Tibial nerve (tissue), 4 donors: Measurements from ENCODE around the gene SORCS2. TPM values are rescaled to one million over a fixed set of nuclear protein-coding genes. Genes with fewer than 3 reads are reported as not detected.

Experiments
- DNase-seq, 2 donors: peaks; one replicate each; pipeline ENCODE4 v3.0.0-alpha.2; 2019; ENCODE audit warnings: low spot score in 2 of 2
- H3K27ac ChIP-seq, 4 donors: fragments of 200-600 bp; sonication (generic) in 3 of 4; one replicate each; pipeline ENCODE4 v1.5.1; 2017 to 2019; ENCODE audit warnings: mild to moderate bottlenecking in 1 of 4
- H3K27me3 ChIP-seq, 2 donors: fragments of 200-600 bp; sonication (generic) in 1 of 2; one replicate each; pipeline versions ENCODE4 v1.5.1 to v1.6.0; 2017 to 2019
- H3K36me3 ChIP-seq, 3 donors: fragments of 200-600 bp; sonication (generic); one replicate each; pipeline ENCODE4 v1.5.1; 2018 to 2019
- H3K4me1 ChIP-seq, 4 donors: fragments of 200-600 bp; sonication (generic) in 3 of 4; one replicate each; pipeline ENCODE4 v1.5.1; 2017 to 2019
- H3K4me3 ChIP-seq, 4 donors: fragments of 200-600 bp; sonication (generic) in 3 of 4; one replicate each; pipeline ENCODE4 v1.5.1; 2017 to 2019; ENCODE audit warnings: mild to moderate bottlenecking in 1 of 4, moderate library complexity in 1 of 4
- H3K9me3 ChIP-seq, 4 donors: fragments of 200-600 bp; sonication (generic) in 3 of 4; one replicate each; pipeline ENCODE4 v1.5.1; 2017 to 2019
- EP300 ChIP-seq, 2 donors: sonication (generic); formaldehyde crosslinking; IDR thresholded peaks; one replicate each; pipeline ENCODE4 v1.6.1; 2017; ENCODE audit warnings: antibody characterized with exemption in 2 of 2, mild to moderate bottlenecking in 1 of 2
- POLR2A ChIP-seq, 2 donors: fragments of 450-650 bp; IDR thresholded peaks; one replicate each; pipeline ENCODE4 v1.6.1; 2017; ENCODE audit warnings: antibody characterized with exemption in 2 of 2, mild to moderate bottlenecking in 2 of 2, moderate library complexity in 2 of 2
- WGBS, 2 donors: methylation state at CpG; one replicate each; pipeline ENCODE4 v1.1.5; 2018; 5-methylcytosine and 5-hydroxymethylcytosine counted together
- total RNA-seq, 4 donors: library from RNA; depleted of rRNA; stranded (reverse); fragments of >200 nt; gene quantifications; one replicate each; pipeline ENCODE4 v1.1.0, GENCODE V29; 2016
- TF ChIP-seq, protein P1 (sequence below), 5 experiments: fragments of 200-600 bp in 3 of 5; fragments of 450-650 bp in 2 of 5; sonication (generic) in 3 of 5; IDR thresholded peaks; one replicate each; pipeline ENCODE4 v1.5.1; 2016 to 2019; ENCODE audit warnings: antibody characterized with exemption in 5 of 5, mild to moderate bottlenecking in 3 of 5, moderate library complexity in 2 of 5

Gene SORCS2
- total RNA-seq, 4 donors from 2014 or later, result 15.6 to 48.9 (median 38.3) TPM

- peaks cover 0 to 8% (median 0%) of the 10 kb centered on the region in 4 donors for H3K9me3 ChIP-seq
- no peaks in the 10 kb centered on the region for H3K36me3 ChIP-seq
- no peak overlapping the region for H3K27ac ChIP-seq
- peaks cover 0 to 10% (median 0%) of the 10 kb centered on the region in 4 donors for H3K4me1 ChIP-seq
- no peak for DNase-seq
- H3K27me3 ChIP-seq, result no peaks in the 10 kb centered on the region
- H3K4me3 ChIP-seq, result no peak overlapping the region
- TF ChIP-seq, protein P1, sequence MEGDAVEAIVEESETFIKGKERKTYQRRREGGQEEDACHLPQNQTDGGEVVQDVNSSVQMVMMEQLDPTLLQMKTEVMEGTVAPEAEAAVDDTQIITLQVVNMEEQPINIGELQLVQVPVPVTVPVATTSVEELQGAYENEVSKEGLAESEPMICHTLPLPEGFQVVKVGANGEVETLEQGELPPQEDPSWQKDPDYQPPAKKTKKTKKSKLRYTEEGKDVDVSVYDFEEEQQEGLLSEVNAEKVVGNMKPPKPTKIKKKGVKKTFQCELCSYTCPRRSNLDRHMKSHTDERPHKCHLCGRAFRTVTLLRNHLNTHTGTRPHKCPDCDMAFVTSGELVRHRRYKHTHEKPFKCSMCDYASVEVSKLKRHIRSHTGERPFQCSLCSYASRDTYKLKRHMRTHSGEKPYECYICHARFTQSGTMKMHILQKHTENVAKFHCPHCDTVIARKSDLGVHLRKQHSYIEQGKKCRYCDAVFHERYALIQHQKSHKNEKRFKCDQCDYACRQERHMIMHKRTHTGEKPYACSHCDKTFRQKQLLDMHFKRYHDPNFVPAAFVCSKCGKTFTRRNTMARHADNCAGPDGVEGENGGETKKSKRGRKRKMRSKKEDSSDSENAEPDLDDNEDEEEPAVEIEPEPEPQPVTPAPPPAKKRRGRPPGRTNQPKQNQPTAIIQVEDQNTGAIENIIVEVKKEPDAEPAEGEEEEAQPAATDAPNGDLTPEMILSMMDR (IDR thresholded peaks at IDR 0.05), result no peak
- TF ChIP-seq EP300 (IDR thresholded peaks at IDR 0.05) (no peak), POLR2A (IDR thresholded peaks at IDR 0.05) (no peak)
- 90% methylated on average over 10 to 14 of the region's 14 CpGs for WGBS, 2 donors
Measured at GRCh38 chr4:7420661-7421040, 228.3 kb downstream of the SORCS2 start.

GRCh38 chr4:7421356-7422150 is 229.2 kb downstream of the SORCS2 start:
- Histone ChIP-seq H3K9me3 (peaks cover 0 to 8% (median 0%) of the 10 kb centered on the region in 4 donors), H3K36me3 (no peaks in the 10 kb centered on the region), H3K4me3 (no peak overlapping the region), H3K27me3 (no peaks in the 10 kb centered on the region), H3K4me1 (peaks cover 0 to 10% (median 0%) of the 10 kb centered on the region in 4 donors), H3K27ac (no peak overlapping the region)
- WGBS, 2 donors, result 82 to 86% methylated on average over 24 of the region's 24 CpGs
- TF ChIP-seq, protein P1 (IDR thresholded peaks at IDR 0.05), result no peak
- TF ChIP-seq POLR2A (IDR thresholded peaks at IDR 0.05) (no peak), EP300 (IDR thresholded peaks at IDR 0.05) (no peak)
- DNase-seq, result no peak

DNA sequence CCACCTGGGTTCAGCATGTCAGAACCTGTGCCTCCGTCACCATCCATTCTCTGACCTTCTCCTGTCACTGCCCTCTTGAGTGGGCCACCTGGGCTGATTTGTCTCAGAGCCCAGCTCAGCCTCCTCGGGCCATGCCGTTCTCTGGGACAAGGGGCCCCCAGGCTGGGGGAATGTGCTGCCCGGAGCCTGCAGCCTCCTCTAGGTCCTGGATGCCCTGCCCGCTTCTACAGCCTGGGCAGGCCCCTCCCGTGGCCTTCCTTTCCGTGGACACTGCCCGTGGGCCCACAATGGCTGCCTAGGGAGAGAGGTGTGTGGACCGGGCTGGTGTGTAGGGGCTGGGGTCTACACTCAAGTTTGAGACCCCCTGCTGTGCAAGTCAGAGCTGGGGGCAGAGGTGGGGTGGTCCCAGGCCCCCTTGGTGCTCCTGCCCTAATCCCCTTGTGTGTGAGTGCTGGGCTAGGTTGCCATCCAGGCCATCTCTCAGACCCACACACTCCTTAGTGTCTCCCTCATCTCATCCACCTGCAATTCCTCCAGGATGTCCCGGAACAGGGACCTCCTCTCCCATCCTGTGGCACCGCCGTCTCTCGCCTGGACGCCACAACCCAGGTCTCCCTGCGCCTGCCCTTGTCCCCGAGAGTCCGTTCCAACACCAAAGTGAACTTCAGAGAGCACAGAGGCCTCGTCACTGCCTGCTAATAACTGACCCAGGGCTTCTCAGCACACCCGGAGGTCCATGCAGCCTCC is 230.0 kb downstream of the SORCS2 start:
- Histone ChIP-seq H3K9me3 (peaks cover 0 to 8% (median 0%) of the 10 kb centered on the region in 4 donors), H3K4me1 (peaks cover 0 to 17% (median 0%) of the 10 kb centered on the region in 4 donors), H3K27ac (no peak overlapping the region), H3K36me3 (no peaks in the 10 kb centered on the region), H3K27me3 (no peaks in the 10 kb centered on the region), H3K4me3 (no peak overlapping the region)
- 86% methylated on average over 19 of the region's 19 CpGs for WGBS, 2 donors
- TF ChIP-seq, protein P1 (IDR thresholded peaks at IDR 0.05), result no peak
- TF ChIP-seq POLR2A (IDR thresholded peaks at IDR 0.05), result no peak
- TF ChIP-seq EP300 (IDR thresholded peaks at IDR 0.05), result no peak
- DNase-seq, result no peak

GRCh38 chr4:7422898-7423180 is 230.5 kb downstream of the SORCS2 start:
- Histone ChIP-seq H3K9me3 (peaks cover 0 to 8% (median 0%) of the 10 kb centered on the region in 4 donors), H3K27ac (no peak overlapping the region), H3K4me3 (no peak overlapping the region), H3K36me3 (no peaks in the 10 kb centered on the region), H3K27me3 (no peaks in the 10 kb centered on the region), H3K4me1 (peaks cover 0 to 17% (median 0%) of the 10 kb centered on the region in 4 donors)
- WGBS, 2 donors, result 93% methylated on average over 9 of the region's 9 CpGs
- TF ChIP-seq EP300 (IDR thresholded peaks at IDR 0.05) (no peak), POLR2A (IDR thresholded peaks at IDR 0.05) (no peak)
- TF ChIP-seq, protein P1 (IDR thresholded peaks at IDR 0.05), result no peak
- DNase-seq, result no peak

DNA sequence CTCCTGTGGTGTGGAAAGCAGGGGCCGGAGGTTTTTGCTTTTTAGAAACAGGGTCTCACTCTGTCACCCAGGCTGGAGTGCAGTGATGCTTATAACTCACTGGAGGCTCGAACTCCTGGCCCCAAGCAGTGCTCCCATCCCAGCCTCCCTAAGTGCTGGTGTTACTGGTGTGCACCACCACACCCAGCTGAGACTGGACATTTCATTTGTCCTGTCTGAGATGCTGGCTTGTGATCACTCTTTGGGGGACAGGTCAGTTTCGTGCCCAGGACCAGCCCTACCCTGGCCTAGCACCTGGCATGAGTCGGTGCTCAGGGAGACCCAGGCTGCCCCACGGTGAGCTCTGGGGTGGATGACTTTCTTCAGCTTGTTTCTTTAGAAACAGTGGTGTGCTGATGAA is 231.1 kb downstream of the SORCS2 start:
- Histone ChIP-seq H3K4me1 (peaks cover 0 to 21% (median 0%) of the 10 kb centered on the region in 4 donors), H3K9me3 (peaks cover 0 to 4% (median 0%) of the 10 kb centered on the region in 4 donors), H3K4me3 (no peak overlapping the region), H3K27me3 (no peaks in the 10 kb centered on the region), H3K27ac (no peak overlapping the region), H3K36me3 (no peaks in the 10 kb centered on the region)
- DNase-seq, result no peak
- WGBS, 2 donors, result 85 to 88% methylated on average over 3 to 5 of the region's 5 CpGs
- no peak for TF ChIP-seq POLR2A (IDR thresholded peaks at IDR 0.05)
- TF ChIP-seq, protein P1 (IDR thresholded peaks at IDR 0.05), result no peak
- TF ChIP-seq EP300 (IDR thresholded peaks at IDR 0.05), result no peak
